ENCODE results near the gene UTS2B.

Gene UTS2B

GRCh38 chr3:191329654-191330529, at the start of gene UTS2B:
Gene UTS2B, minus strand, starts transcription at chr3:191330526. Its CDS starts 48,337 bp downstream, at chr3:191282189.
- DNase-seq (ENCODE audit: insufficient read length, low spot score), result peak; percentile 40
- TF ChIP-seq POLR2A (IDR thresholded peaks at IDR 0.05; ENCODE audit: low read depth, low read length), result no peak
- FAIRE-seq, result no peak

GRCh38 chr3:191380001-191380400, 49.7 kb upstream of the UTS2B start:
- FAIRE-seq (no peak), DNase-seq (ENCODE audit: insufficient read length, low spot score) (no peak)

GRCh38 chr3:191379446-191379845, 49.1 kb upstream of the UTS2B start:
- DNase-seq (ENCODE audit: insufficient read length, low spot score), result no peak
- peak; percentile 60 for FAIRE-seq
- no peak for TF ChIP-seq POLR2A (IDR thresholded peaks at IDR 0.05; ENCODE audit: low read depth, low read length)

More at GRCh38 chr3:191380001-191380400, 49.7 kb upstream of the UTS2B start:
- TF ChIP-seq POLR2A (IDR thresholded peaks at IDR 0.05; ENCODE audit: low read depth, low read length), result no peak

- TF ChIP-seq POLR2A (IDR thresholded peaks at IDR 0.05; ENCODE audit: low read depth, low read length), result no peak
- DNase-seq (ENCODE audit: insufficient read length, low spot score) (no peak), FAIRE-seq (peak; percentile 82)
Measured at GRCh38 chr3:191378142-191378812, 48.0 kb upstream of the UTS2B start.

- TF ChIP-seq POLR2A (IDR thresholded peaks at IDR 0.05; ENCODE audit: low read depth, low read length), result no peak
- DNase-seq (ENCODE audit: insufficient read length, low spot score) (peak; percentile 6), FAIRE-seq (peak; percentile 100)
Measured at GRCh38 chr3:191376516-191377141, 46.3 kb upstream of the UTS2B start.

- no peak for DNase-seq (ENCODE audit: insufficient read length, low spot score)
- no peak for TF ChIP-seq POLR2A (IDR thresholded peaks at IDR 0.05; ENCODE audit: low read depth, low read length)
- FAIRE-seq, result no peak
Measured at GRCh38 chr3:191373327-191373726, 43.0 kb upstream of the UTS2B start.

GRCh38 chr3:191372122-191372521, 41.8 kb upstream of the UTS2B start:
- no peak for TF ChIP-seq POLR2A (IDR thresholded peaks at IDR 0.05; ENCODE audit: low read depth, low read length)
- DNase-seq (ENCODE audit: insufficient read length, low spot score) (no peak), FAIRE-seq (peak; percentile 86)

GRCh38 chr3:191369616-191370010, 39.3 kb upstream of the UTS2B start:
- FAIRE-seq, result peak; percentile 45
- TF ChIP-seq POLR2A (IDR thresholded peaks at IDR 0.05; ENCODE audit: low read depth, low read length), result no peak
- no peak for DNase-seq (ENCODE audit: insufficient read length, low spot score)

GRCh38 chr3:191368755-191369615, 38.7 kb upstream of the UTS2B start:
- DNase-seq (ENCODE audit: insufficient read length, low spot score) (no peak), FAIRE-seq (peak; percentile 33)
- no peak for TF ChIP-seq POLR2A (IDR thresholded peaks at IDR 0.05; ENCODE audit: low read depth, low read length)

- FAIRE-seq, result peak; percentile 93
- TF ChIP-seq POLR2A (IDR thresholded peaks at IDR 0.05; ENCODE audit: low read depth, low read length), result no peak
Measured at GRCh38 chr3:191366675-191367074, 36.3 kb upstream of the UTS2B start.

GRCh38 chr3:191363221-191363620, 32.9 kb upstream of the UTS2B start:
- no peak for DNase-seq (ENCODE audit: insufficient read length, low spot score)
- TF ChIP-seq POLR2A (IDR thresholded peaks at IDR 0.05; ENCODE audit: low read depth, low read length), result no peak
- peak; percentile 75 for FAIRE-seq

More at GRCh38 chr3:191366675-191367074, 36.3 kb upstream of the UTS2B start:
- no peak for DNase-seq (ENCODE audit: insufficient read length, low spot score)

- TF ChIP-seq POLR2A (IDR thresholded peaks at IDR 0.05; ENCODE audit: low read depth, low read length), result no peak
- peak; percentile 61 for FAIRE-seq
- DNase-seq (ENCODE audit: insufficient read length, low spot score), result no peak
Measured at GRCh38 chr3:191362524-191363090, 32.3 kb upstream of the UTS2B start.

- FAIRE-seq (no peak), DNase-seq (ENCODE audit: insufficient read length, low spot score) (no peak)
- no peak for TF ChIP-seq POLR2A (IDR thresholded peaks at IDR 0.05; ENCODE audit: low read depth, low read length)
Measured at GRCh38 chr3:191362037-191362436, 31.7 kb upstream of the UTS2B start.

Data from H54 (cell line).